ENCODE data around the gene GGNBP2. TPM values are rescaled to one million over a fixed set of nuclear protein-coding genes. Genes with fewer than 3 reads are reported as not detected.

GGNBP2 gene
- total and polyA plus RNA-seq, 7 donors: 29.2 to 54.4 (median 40.0) TPM

DNA sequence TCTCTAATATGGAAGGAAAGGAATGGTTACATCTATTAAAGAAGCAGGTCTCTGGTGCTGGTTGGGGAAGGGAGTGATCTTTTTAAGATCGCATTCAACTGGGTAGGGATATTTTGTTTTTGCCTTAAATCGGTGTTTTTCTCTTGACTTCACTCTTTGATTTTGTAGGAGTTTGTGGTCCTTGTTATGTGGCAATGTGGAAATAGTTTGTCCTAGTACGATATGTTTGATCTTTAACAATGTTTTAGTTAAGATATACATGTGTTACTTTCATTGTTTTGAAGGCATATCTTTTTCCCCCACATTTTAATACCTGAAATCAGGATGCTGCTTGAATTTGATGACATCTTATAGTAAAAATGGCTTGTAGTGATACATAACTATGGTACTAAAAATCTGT, 8.7 kb downstream of the GGNBP2 start:
- no peak overlapping the region for H3K4me3 ChIP-seq
- intact Hi-C loops (cut with DNase I): loop anchor here in 1 of 2 donors (5.0 kb wide), 1 partner anchor 39 kb away; the partner anchor contains the start of gene DHRS11
- 87 to 92% (median 91%) methylated on average over 3 of the region's 3 CpGs for WGBS, 3 donors
- no peaks in the 10 kb centered on the region for H3K9me3 ChIP-seq
- H3K27ac ChIP-seq: no peak overlapping the region
- DNase-seq: no peak
- H3K36me3 ChIP-seq (ENCODE audit: insufficient read depth in 1 of 2, low read depth in 1 of 2): peaks cover 3 to 37% of the 10 kb centered on the region in 2 donors
- ATAC-seq: no peak
- no peaks in the 10 kb centered on the region for H3K27me3 ChIP-seq (ENCODE audit: insufficient read depth in 3 of 3, low read length in 2 of 3)
- peaks cover 28% of the 10 kb centered on the region for H3K4me1 ChIP-seq
- TF ChIP-seq, protein P1, sequence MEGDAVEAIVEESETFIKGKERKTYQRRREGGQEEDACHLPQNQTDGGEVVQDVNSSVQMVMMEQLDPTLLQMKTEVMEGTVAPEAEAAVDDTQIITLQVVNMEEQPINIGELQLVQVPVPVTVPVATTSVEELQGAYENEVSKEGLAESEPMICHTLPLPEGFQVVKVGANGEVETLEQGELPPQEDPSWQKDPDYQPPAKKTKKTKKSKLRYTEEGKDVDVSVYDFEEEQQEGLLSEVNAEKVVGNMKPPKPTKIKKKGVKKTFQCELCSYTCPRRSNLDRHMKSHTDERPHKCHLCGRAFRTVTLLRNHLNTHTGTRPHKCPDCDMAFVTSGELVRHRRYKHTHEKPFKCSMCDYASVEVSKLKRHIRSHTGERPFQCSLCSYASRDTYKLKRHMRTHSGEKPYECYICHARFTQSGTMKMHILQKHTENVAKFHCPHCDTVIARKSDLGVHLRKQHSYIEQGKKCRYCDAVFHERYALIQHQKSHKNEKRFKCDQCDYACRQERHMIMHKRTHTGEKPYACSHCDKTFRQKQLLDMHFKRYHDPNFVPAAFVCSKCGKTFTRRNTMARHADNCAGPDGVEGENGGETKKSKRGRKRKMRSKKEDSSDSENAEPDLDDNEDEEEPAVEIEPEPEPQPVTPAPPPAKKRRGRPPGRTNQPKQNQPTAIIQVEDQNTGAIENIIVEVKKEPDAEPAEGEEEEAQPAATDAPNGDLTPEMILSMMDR (IDR thresholded peaks at IDR 0.05): no peak

- intact Hi-C loops (cut with DNase I): no loop called here
- 88 to 93% (median 92%) methylated on average over 4 of the region's 4 CpGs for WGBS, 3 donors
- H3K36me3 ChIP-seq (ENCODE audit: insufficient read depth in 1 of 2, low read depth in 1 of 2): peaks cover 12 to 98% of the 10 kb centered on the region in 2 donors
- no peak overlapping the region for H3K4me3 ChIP-seq
- no peaks in the 10 kb centered on the region for H3K4me1 ChIP-seq
- H3K27ac ChIP-seq: no peak overlapping the region
- DNase-seq (no peak), ATAC-seq (no peak)
- no peaks in the 10 kb centered on the region for H3K9me3 ChIP-seq
- no peaks in the 10 kb centered on the region for H3K27me3 ChIP-seq (ENCODE audit: insufficient read depth in 3 of 3, low read length in 2 of 3)
- TF ChIP-seq, protein P1 (IDR thresholded peaks at IDR 0.05): no peak
Observed at GRCh38 chr17:36566081-36566480, 21.4 kb downstream of the GGNBP2 start.

DNA sequence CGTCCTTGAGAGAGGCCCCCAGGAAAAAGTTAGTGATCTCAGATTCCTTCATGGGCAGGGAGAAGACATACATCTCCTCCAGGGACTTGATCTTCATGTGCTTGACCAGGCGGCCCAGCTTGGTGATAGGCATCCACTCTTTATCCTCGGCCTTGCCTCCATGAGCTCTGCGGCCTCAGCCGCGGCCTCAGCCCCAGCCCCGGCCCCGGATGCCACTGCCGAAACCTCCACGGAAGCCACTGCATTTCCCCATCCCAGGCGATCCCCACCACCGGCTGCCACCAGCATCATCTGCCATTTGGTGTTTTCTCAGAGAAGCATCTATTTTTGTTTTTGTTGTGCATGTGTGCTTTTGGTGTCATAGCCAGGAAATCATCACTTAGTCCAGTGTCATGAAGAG, 30.3 kb downstream of the GGNBP2 start:
- no peak overlapping the region for H3K4me3 ChIP-seq
- 87 to 93% (median 92%) methylated on average over 12 of the region's 12 CpGs for WGBS, 3 donors
- TF ChIP-seq, protein P1 (IDR thresholded peaks at IDR 0.05): no peak
- peaks cover 12 to 86% of the 10 kb centered on the region in 2 donors for H3K36me3 ChIP-seq (ENCODE audit: insufficient read depth in 1 of 2, low read depth in 1 of 2)
- no peak overlapping the region for H3K27ac ChIP-seq
- ATAC-seq: no peak
- H3K27me3 ChIP-seq (ENCODE audit: insufficient read depth in 3 of 3, low read length in 2 of 3): no peaks in the 10 kb centered on the region
- H3K4me1 ChIP-seq: no peaks in the 10 kb centered on the region
- no peaks in the 10 kb centered on the region for H3K9me3 ChIP-seq
- intact Hi-C loops (cut with DNase I): no loop called here
- no peak for DNase-seq

DNA sequence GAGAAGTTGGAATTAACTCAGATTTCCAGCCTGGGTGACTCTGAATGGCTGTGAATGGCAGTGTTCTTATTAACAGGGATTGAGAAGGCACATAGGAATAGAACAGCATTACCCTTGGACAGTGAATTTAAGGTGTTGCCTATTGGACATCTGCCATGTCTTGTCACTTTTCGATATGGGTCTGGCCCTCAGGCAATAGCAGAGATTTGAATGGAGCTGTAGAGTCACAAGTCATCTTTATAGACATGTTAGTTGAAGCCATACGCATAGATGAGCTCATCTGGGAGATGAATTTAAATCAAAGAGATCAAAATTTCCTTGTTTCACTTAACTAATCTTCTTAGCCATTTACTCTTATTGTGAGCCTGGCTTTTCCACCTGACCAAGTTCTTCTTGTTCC, 32.1 kb downstream of the GGNBP2 start:
- H3K27me3 ChIP-seq (ENCODE audit: insufficient read depth in 3 of 3, low read length in 2 of 3): no peaks in the 10 kb centered on the region
- H3K4me3 ChIP-seq: no peak overlapping the region
- intact Hi-C loops (cut with DNase I): no loop called here
- TF ChIP-seq, protein P1 (IDR thresholded peaks at IDR 0.05): no peak
- no peak overlapping the region for H3K27ac ChIP-seq
- H3K4me1 ChIP-seq: no peaks in the 10 kb centered on the region
- DNase-seq (no peak), ATAC-seq (no peak)
- WGBS, 3 donors: 86 to 89% (median 89%) methylated on average over 2 of the region's 2 CpGs
- H3K36me3 ChIP-seq (ENCODE audit: insufficient read depth in 1 of 2, low read depth in 1 of 2): peaks cover 9 to 86% of the 10 kb centered on the region in 2 donors
- no peaks in the 10 kb centered on the region for H3K9me3 ChIP-seq

DNA sequence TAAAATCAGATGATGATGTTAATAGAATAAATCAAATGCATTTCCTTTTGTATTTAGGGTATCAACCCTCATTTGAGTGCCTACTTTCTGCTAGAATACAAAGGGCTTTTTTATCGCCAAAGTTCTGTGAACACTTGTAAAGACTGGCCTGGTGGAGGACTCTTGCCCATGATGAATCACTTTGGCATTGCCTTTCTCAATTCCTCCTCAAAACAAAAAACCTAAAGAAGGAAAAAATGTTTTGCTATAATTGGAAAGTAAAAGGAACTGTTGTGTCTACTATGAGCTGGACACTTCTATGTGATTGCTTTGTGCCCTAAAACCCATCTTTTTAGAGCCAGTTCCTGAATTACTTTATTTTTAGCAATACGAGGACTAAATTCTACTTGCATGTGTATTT, 34.0 kb downstream of the GGNBP2 start:
- no peak overlapping the region for H3K4me3 ChIP-seq
- H3K9me3 ChIP-seq: no peaks in the 10 kb centered on the region
- TF ChIP-seq, protein P1 (IDR thresholded peaks at IDR 0.05): no peak
- no peak for ATAC-seq
- DNase-seq: no peak
- H3K36me3 ChIP-seq (ENCODE audit: insufficient read depth in 1 of 2, low read depth in 1 of 2): peaks cover 9 to 86% of the 10 kb centered on the region in 2 donors
- 88 to 91% (median 89%) methylated on average over 2 of the region's 2 CpGs for WGBS, 3 donors
- no peaks in the 10 kb centered on the region for H3K4me1 ChIP-seq
- H3K27ac ChIP-seq: no peak overlapping the region
- H3K27me3 ChIP-seq (ENCODE audit: insufficient read depth in 3 of 3, low read length in 2 of 3): no peaks in the 10 kb centered on the region
- intact Hi-C loops (cut with DNase I): no loop called here
